ENCODE results near the gene PIP4P1. TPM values are rescaled to one million over a fixed set of nuclear protein-coding genes. Genes with fewer than 3 reads are reported as not detected.
A peak's percentile ranks its signal among the peaks of the same experiment; 100 is the strongest.
"Not testable (repeated sequence)": the region's sequence is repeated elsewhere in the genome, so short reads cannot be mapped to it uniquely, and the experiment has no call there.

The PIP4P1 gene
- total RNA-seq, 1 experiment from 2014 or later = 36.1 TPM

DNA sequence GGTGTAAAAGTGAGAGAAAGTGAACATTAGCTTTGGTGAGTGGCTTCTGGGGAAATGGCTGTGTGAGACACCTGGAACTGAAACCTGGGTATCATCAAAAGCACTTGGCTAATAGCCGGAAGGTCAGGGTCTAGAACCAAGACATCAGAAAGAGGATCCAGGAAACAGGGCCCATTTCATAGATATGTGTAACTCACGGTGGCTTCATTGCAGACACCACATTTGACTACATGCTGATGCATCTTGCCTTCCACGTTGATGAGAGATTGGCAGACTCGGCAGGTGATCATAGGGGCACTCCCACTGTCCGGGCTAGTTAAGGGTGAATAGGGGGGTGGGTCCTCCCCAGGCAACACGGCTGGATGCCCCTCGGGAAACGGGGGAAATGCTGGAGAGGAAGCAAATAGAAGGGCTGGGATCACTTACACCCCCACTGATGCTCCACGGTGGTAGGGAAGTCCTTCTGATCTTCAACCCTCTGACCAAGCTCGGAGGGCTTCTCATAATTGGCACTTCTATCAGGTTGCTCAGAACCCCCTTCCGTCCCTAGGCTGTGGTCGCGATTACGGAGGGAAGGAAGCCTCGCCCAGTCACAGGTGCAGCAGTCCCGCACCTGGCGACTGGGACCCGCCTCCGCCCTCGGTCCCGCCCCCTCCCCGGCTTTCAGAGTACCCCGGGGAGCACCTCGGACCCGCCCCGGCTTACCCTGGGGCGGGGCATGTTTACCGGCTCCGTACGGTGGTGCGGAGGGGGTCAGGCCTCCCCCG is 593 bp downstream of the PIP4P1 start:
- DNase-seq = peak; percentile 85
- H3K27me3 ChIP-seq (ENCODE audit: control insufficient read depth, insufficient read depth, low read length) = no peaks in the 10 kb centered on the region

DNA sequence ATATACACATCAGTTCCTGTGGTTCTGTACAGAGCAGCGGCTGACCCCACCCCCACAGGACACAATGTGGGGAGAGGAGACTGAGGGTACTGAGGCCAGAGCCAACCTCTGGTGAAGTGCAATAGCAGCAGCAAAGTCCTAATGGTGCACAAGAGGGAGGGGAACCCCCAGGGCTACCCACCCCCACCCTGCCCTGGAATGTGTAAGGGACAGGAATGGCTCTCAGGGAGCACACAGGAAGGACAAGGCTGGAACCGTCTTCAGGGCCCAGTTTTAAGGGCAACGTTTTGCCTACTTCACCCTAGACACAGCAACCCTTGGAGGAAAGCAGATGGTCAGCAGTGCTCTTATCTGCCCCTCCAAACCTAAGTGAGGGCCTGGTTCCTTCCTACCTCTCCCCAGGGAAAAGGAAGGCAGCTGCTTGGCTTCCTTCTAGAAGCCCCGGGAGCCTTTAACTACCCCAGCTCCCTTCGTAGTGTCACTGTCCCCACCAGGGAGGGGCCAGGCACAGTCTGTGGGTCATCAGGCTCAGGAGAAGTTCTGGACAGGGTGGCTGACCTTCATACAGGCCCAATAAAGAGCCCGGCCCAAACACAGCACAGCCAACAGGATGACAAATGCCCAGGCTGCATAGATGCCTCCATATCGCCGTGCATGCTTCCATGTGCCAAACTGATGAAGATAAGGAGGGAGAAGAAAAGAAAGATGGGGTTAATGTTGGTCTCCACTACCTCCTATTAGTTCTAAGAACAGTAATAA is 3.0 kb downstream of the PIP4P1 start:
- no peak for DNase-seq
- no peak overlapping the region for H3K4me3 ChIP-seq (ENCODE audit: insufficient read depth, low read depth, low read length)
- H3K27me3 ChIP-seq (ENCODE audit: control insufficient read depth, insufficient read depth, low read length) = no peaks in the 10 kb centered on the region
- peaks cover 27% of the 10 kb centered on the region for H3K36me3 ChIP-seq (replicated peaks; ENCODE audit: control insufficient read depth, insufficient read depth, low read length)

More for the DNA sequence above, 593 bp downstream of the PIP4P1 start:
- H3K36me3 ChIP-seq (replicated peaks; ENCODE audit: control insufficient read depth, insufficient read depth, low read length) = peaks cover 27% of the 10 kb centered on the region
- H3K4me3 ChIP-seq (ENCODE audit: insufficient read depth, low read depth, low read length) = peak overlapping the region; percentile 65

DNA sequence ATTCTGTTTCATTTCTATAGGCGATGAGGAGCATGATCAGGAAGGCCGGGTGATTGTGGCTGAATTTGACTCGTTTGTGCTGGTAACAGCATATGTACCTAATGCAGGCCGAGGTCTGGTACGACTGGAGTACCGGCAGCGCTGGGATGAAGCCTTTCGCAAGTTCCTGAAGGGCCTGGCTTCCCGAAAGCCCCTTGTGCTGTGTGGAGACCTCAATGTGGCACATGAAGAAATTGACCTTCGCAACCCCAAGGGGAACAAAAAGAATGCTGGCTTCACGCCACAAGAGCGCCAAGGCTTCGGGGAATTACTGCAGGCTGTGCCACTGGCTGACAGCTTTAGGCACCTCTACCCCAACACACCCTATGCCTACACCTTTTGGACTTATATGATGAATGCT is 4.3 kb downstream of the PIP4P1 start:
- no peak overlapping the region for H3K4me3 ChIP-seq (ENCODE audit: insufficient read depth, low read depth, low read length)
- no peaks in the 10 kb centered on the region for H3K27me3 ChIP-seq (ENCODE audit: control insufficient read depth, insufficient read depth, low read length)
- H3K36me3 ChIP-seq (replicated peaks; ENCODE audit: control insufficient read depth, insufficient read depth, low read length) = peaks cover 30% of the 10 kb centered on the region
- no peak for DNase-seq

- H3K4me3 ChIP-seq (ENCODE audit: insufficient read depth, low read depth, low read length) = peak overlapping the region; percentile 77
- no peaks in the 10 kb centered on the region for H3K27me3 ChIP-seq (ENCODE audit: control insufficient read depth, insufficient read depth, low read length)
- DNase-seq = peak; percentile 65
- H3K36me3 ChIP-seq (replicated peaks; ENCODE audit: control insufficient read depth, insufficient read depth, low read length) = peaks cover 32% of the 10 kb centered on the region
Measured at GRCh38 chr14:20455355-20456300, 5.6 kb downstream of the PIP4P1 start.

- no peaks in the 10 kb centered on the region for H3K27me3 ChIP-seq (ENCODE audit: control insufficient read depth, insufficient read depth, low read length)
- DNase-seq = peak; percentile 96
- H3K4me3 ChIP-seq (ENCODE audit: insufficient read depth, low read depth, low read length) = peak within 1 kb of the TSS; percentile 77
- peaks cover 32% of the 10 kb centered on the region for H3K36me3 ChIP-seq (replicated peaks; ENCODE audit: control insufficient read depth, insufficient read depth, low read length)
Measured at GRCh38 chr14:20454516-20455354, 6.5 kb downstream of the PIP4P1 start, which contains the start of the genes APEX1 and OSGEP. Gene APEX1, plus strand, starts transcription at chr14:20455226. Its CDS starts 420 bp downstream, at chr14:20455646. Gene OSGEP, minus strand, starts transcription at chr14:20454812. Its CDS starts 129 bp downstream, at chr14:20454683.

- not testable (repeated sequence) for DNase-seq; H3K27me3 ChIP-seq (ENCODE audit: control insufficient read depth, insufficient read depth, low read length); H3K4me3 ChIP-seq (ENCODE audit: insufficient read depth, low read depth, low read length)
- H3K36me3 ChIP-seq (replicated peaks; ENCODE audit: control insufficient read depth, insufficient read depth, low read length) = peaks cover 34% of the 10 kb centered on the region
Measured at GRCh38 chr14:20452831-20453230, 8.4 kb downstream of the PIP4P1 start.

- Histone ChIP-seq H3K4me3 (ENCODE audit: insufficient read depth, low read depth, low read length) (no peak overlapping the region), H3K27me3 (ENCODE audit: control insufficient read depth, insufficient read depth, low read length) (no peaks in the 10 kb centered on the region), H3K36me3 (replicated peaks; ENCODE audit: control insufficient read depth, insufficient read depth, low read length) (peaks cover 36% of the 10 kb centered on the region)
- DNase-seq = no peak
Measured at GRCh38 chr14:20446889-20447288, 14.3 kb downstream of the PIP4P1 start.

DNA sequence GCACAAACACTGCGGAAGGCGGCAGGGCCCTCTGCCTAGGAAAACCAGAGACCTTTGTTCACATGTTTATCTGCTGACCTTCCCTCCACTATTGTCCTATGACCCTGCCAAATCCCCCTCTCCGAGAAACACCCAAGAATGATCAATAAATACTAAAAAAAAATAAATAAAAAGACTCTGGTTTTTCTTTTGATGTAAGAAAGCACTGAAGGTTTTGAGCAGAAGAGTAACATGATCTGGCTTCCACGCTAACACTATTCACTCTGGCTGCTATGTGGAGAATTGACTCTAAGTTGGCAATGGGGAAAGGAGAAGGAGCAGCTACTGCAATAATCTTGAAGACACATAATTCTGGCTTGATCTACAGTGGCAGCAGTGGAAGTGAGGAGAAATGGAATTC is 17.6 kb downstream of the PIP4P1 start:
- not testable (repeated sequence) for DNase-seq; H3K27me3 ChIP-seq (ENCODE audit: control insufficient read depth, insufficient read depth, low read length); H3K4me3 ChIP-seq (ENCODE audit: insufficient read depth, low read depth, low read length)
- H3K36me3 ChIP-seq (replicated peaks; ENCODE audit: control insufficient read depth, insufficient read depth, low read length) = peaks cover 25% of the 10 kb centered on the region

DNA sequence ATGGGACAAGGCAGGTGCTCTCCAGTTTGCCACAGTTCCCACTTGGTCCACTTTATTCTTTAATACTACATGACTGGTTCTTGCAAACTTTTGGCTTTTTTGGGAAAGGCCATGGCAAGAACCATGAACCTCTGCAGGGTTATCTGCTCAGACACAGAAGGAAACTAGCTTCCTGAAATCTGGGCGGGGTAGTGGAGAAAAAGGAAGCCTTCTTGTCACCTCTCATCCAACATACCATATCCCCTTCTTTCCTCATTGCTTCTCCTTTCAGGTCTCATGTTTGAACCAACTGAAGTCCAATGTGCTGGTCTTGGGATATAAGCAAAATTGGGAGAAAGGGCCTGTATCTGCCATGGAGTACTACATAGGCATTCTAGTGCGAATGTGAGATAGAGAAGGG is 19.8 kb downstream of the PIP4P1 start:
- Histone ChIP-seq H3K36me3 (replicated peaks; ENCODE audit: control insufficient read depth, insufficient read depth, low read length) (peaks cover 6% of the 10 kb centered on the region), H3K27me3 (ENCODE audit: control insufficient read depth, insufficient read depth, low read length) (no peaks in the 10 kb centered on the region), H3K4me3 (ENCODE audit: insufficient read depth, low read depth, low read length) (no peak overlapping the region)
- no peak for DNase-seq

- Histone ChIP-seq H3K36me3 (replicated peaks; ENCODE audit: control insufficient read depth, insufficient read depth, low read length) (peaks cover 2% of the 10 kb centered on the region; the same call in 1 of the 2 replicates), H3K27me3 (ENCODE audit: control insufficient read depth, insufficient read depth, low read length) (no peaks in the 10 kb centered on the region; the same call in 1 of the 2 replicates), H3K4me3 (ENCODE audit: insufficient read depth, low read depth, low read length) (no peak overlapping the region)
- DNase-seq = no peak
Measured at GRCh38 chr14:20440882-20441281, 20.4 kb downstream of the PIP4P1 start.

DNA sequence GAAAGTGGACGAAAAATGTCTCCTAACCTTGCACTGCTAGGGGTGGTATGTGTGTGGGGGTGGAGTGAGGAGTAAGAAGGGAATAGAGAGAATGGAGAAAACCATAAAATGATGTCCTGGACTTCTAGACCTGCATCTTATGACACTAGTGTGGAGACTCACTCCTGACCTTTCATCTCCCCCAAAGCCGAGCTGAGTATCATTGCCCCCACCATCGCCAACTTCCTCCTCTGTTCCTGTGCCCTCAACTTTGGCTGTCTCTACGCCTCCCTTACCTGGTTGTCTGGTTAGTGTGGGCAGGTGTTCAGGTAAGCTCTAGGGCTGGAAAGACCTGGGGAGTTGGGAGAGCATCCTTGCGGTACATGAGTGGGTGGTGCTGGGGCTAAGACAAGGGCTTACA is 20.8 kb downstream of the PIP4P1 start:
- no peak for DNase-seq
- no peak overlapping the region for H3K4me3 ChIP-seq (ENCODE audit: insufficient read depth, low read depth, low read length)

DNA sequence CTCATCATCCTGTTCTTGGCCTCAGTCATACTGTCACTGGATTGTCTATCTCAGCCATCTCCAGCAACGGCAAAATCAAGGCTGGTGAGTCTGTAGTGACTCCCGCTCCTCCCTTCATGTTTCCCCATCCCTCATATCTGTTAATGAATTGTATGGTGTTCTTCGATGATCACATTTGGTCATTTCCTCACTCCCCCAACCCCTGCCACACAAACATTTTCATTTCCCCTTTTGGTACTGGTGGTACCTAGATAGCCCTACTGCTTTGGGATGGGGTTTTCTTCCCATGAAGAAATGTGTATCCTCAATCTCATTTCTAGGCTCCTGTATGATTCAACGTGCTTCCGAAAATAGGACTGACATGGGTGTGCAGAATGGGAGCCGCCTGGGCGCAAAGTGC is 22.6 kb downstream of the PIP4P1 start:
- Histone ChIP-seq H3K27me3 (ENCODE audit: control insufficient read depth, insufficient read depth, low read length) (no peaks in the 10 kb centered on the region; the same call in 1 of the 2 replicates), H3K36me3 (replicated peaks; ENCODE audit: control insufficient read depth, insufficient read depth, low read length) (no peaks in the 10 kb centered on the region), H3K4me3 (ENCODE audit: insufficient read depth, low read depth, low read length) (no peak overlapping the region)
- no peak for DNase-seq

More for the DNA sequence above, 20.8 kb downstream of the PIP4P1 start:
- Histone ChIP-seq H3K36me3 (replicated peaks; ENCODE audit: control insufficient read depth, insufficient read depth, low read length) (no peaks in the 10 kb centered on the region), H3K27me3 (ENCODE audit: control insufficient read depth, insufficient read depth, low read length) (no peaks in the 10 kb centered on the region; the same call in 1 of the 2 replicates)

GRCh38 chr14:20436363-20436755 is 24.9 kb downstream of the PIP4P1 start:
- Histone ChIP-seq H3K4me3 (ENCODE audit: insufficient read depth, low read depth, low read length) (no peak overlapping the region), H3K27me3 (ENCODE audit: control insufficient read depth, insufficient read depth, low read length) (no peaks in the 10 kb centered on the region; the same call in 1 of the 2 replicates), H3K36me3 (replicated peaks; ENCODE audit: control insufficient read depth, insufficient read depth, low read length) (no peaks in the 10 kb centered on the region)
- no peak for DNase-seq
